MM.1S (cell line): ENCODE results near the gene CFAP126.
A peak's percentile ranks its signal among the peaks of the same experiment; 100 is the strongest.

Experiments
- DNase-seq: peaks from one replicate; pipeline ENCODE4 v3.0.0-alpha.2; 2015
- H2AFZ ChIP-seq: fragments of 300-600 bp; sonication (generic); 2 replicates; pipeline ENCODE4 v1.6.0; 2016; ENCODE audit warnings: antibody characterized with exemption, low read length
- H3F3A ChIP-seq: fragments of 300-600 bp; sonication (generic); 2 replicates; pipeline ENCODE4 v1.6.1; 2016; ENCODE audit warnings: mild to moderate bottlenecking, antibody characterized with exemption, low read length, moderate library complexity, mixed read lengths; ENCODE audit not compliant: insufficient read depth
- H3K27ac ChIP-seq: fragments of 300-600 bp; sonication (generic); 2 replicates; pipeline ENCODE4 v1.5.1; 2016; ENCODE audit warnings: mild to moderate bottlenecking, low read length
- H3K27me3 ChIP-seq: fragments of 300-600 bp; sonication (generic); replicated peaks from 2 replicates; pipeline ENCODE4 v1.6.0; 2016; ENCODE audit warnings: low read length; ENCODE audit not compliant: insufficient read depth
- H3K36me3 ChIP-seq: fragments of 300-600 bp; sonication (generic); replicated peaks from 2 replicates; pipeline ENCODE4 v1.6.1; 2016; ENCODE audit warnings: mild to moderate bottlenecking, low read length, mixed read lengths; ENCODE audit not compliant: insufficient read depth
- H3K4me1 ChIP-seq: fragments of 300-600 bp; sonication (generic); 2 replicates; pipeline ENCODE4 v1.6.1; 2016; ENCODE audit warnings: low read length, mixed read lengths
- H3K4me2 ChIP-seq: fragments of 300-600 bp; sonication (generic); 2 replicates; pipeline ENCODE4 v1.6.0; 2016; ENCODE audit warnings: low read depth, low read length
- H3K4me3 ChIP-seq: fragments of 300-600 bp; sonication (generic); 2 replicates; pipeline ENCODE4 v1.5.1; 2016; ENCODE audit warnings: low read length, mixed read lengths
- H3K79me2 ChIP-seq: fragments of 300-600 bp; sonication (generic); 2 replicates; pipeline ENCODE4 v1.6.1; 2016; ENCODE audit warnings: mixed run types, low read length, mixed read lengths
- H3K9ac ChIP-seq: fragments of 300-600 bp; sonication (generic); 2 replicates; pipeline ENCODE4 v1.6.1; 2016; ENCODE audit warnings: low read length, mixed read lengths
- H3K9me2 ChIP-seq: fragments of 300-600 bp; sonication (generic); replicated peaks from 2 replicates; pipeline ENCODE4 v1.6.1; 2016; ENCODE audit warnings: mild to moderate bottlenecking, low read length, mixed read lengths; ENCODE audit not compliant: insufficient read depth
- H3K9me3 ChIP-seq: fragments of 300-600 bp; sonication (generic); replicated peaks from 2 replicates; pipeline ENCODE4 v1.6.1; 2016; ENCODE audit warnings: mild to moderate bottlenecking, low read length, mixed read lengths; ENCODE audit not compliant: insufficient read depth
- H4K20me1 ChIP-seq: fragments of 300-600 bp; sonication (generic); 2 replicates; pipeline ENCODE4 v1.6.1; 2016; ENCODE audit warnings: mild to moderate bottlenecking, low read length, moderate library complexity, mixed read lengths; ENCODE audit not compliant: insufficient read depth
- CTCF ChIP-seq: fragments of 300-600 bp; sonication (generic); IDR thresholded peaks from 2 replicates; pipeline ENCODE4 v1.5.1; 2016; ENCODE audit warnings: antibody characterized with exemption, low read length, mixed read lengths
- EZH2 ChIP-seq: fragments of 300-600 bp; sonication (generic); optimal IDR thresholded peaks from 2 replicates; pipeline ENCODE3; 2017; ENCODE audit warnings: low read depth, mild to moderate bottlenecking, antibody characterized with exemption, low read length, mixed read lengths
- EZH2phosphoT487 ChIP-seq: fragments of 300-600 bp; sonication (generic); IDR thresholded peaks from 2 replicates; pipeline ENCODE4 v1.6.1; 2018; ENCODE audit warnings: antibody characterized with exemption, low read length

The CFAP126 gene

GRCh38 chr1:161342821-161343220, 24.9 kb downstream of the CFAP126 start:
- H4K20me1 ChIP-seq: no peaks in the 10 kb centered on the region
- H3K4me3 ChIP-seq: no peak overlapping the region
- no peak for TF ChIP-seq CTCF
- TF ChIP-seq EZH2: no peak
- TF ChIP-seq EZH2phosphoT487: no peak
- H3K79me2 ChIP-seq: peaks cover 10% of the 10 kb centered on the region
- no peak overlapping the region for H3K27ac ChIP-seq
- H3K4me2 ChIP-seq: no peak overlapping the region
- H3K9me2 ChIP-seq: no peaks in the 10 kb centered on the region
- no peak overlapping the region for H2AFZ ChIP-seq
- H3K4me1 ChIP-seq: peaks cover 7% of the 10 kb centered on the region; the same call in 1 of the 2 replicates
- H3K36me3 ChIP-seq: no peaks in the 10 kb centered on the region
- H3K27me3 ChIP-seq: no peaks in the 10 kb centered on the region
- H3K9ac ChIP-seq: no peak overlapping the region
- H3K9me3 ChIP-seq: no peaks in the 10 kb centered on the region
- DNase-seq: no peak
- no peaks in the 10 kb centered on the region for H3F3A ChIP-seq

- Histone ChIP-seq H3F3A (no peaks in the 10 kb centered on the region), H3K79me2 (peaks cover 10% of the 10 kb centered on the region), H3K4me2 (0 out of 2 replicates have a peak overlapping the region, but pooled peaks have one; percentile 38), H3K27ac (no peak overlapping the region), H3K9me3 (no peaks in the 10 kb centered on the region), H3K36me3 (no peaks in the 10 kb centered on the region), H2AFZ (no peak overlapping the region), H4K20me1 (no peaks in the 10 kb centered on the region), H3K4me3 (no peak overlapping the region), H3K27me3 (no peaks in the 10 kb centered on the region), H3K4me1 (peaks cover 7% of the 10 kb centered on the region; the same call in 1 of the 2 replicates), H3K9me2 (no peaks in the 10 kb centered on the region), H3K9ac (no peak overlapping the region)
- DNase-seq: no peak
- TF ChIP-seq EZH2phosphoT487: no peak
- no peak for TF ChIP-seq CTCF
- no peak for TF ChIP-seq EZH2
These were observed 25.5 kb downstream of the CFAP126 start for GRCh38 chr1:161342177-161342576.

- Histone ChIP-seq H3K27me3 (no peaks in the 10 kb centered on the region), H3K79me2 (no peaks in the 10 kb centered on the region; the same call in 1 of the 2 replicates), H3K9me2 (no peaks in the 10 kb centered on the region), H3F3A (no peaks in the 10 kb centered on the region), H3K9ac (no peak overlapping the region), H2AFZ (no peak overlapping the region), H3K9me3 (no peaks in the 10 kb centered on the region), H4K20me1 (no peaks in the 10 kb centered on the region), H3K27ac (no peak overlapping the region), H3K4me2 (no peak overlapping the region), H3K4me3 (no peak overlapping the region), H3K4me1 (no peaks in the 10 kb centered on the region), H3K36me3 (peaks cover 8% of the 10 kb centered on the region)
- TF ChIP-seq EZH2phosphoT487 (no peak), CTCF (no peak), EZH2 (no peak)
- DNase-seq: no peak
These were observed 31.9 kb downstream of the CFAP126 start for GRCh38 chr1:161335796-161336195.
